HepG2 (cell line): ENCODE measurements around the gene GNPDA1. TPM values are rescaled to one million over a fixed set of nuclear protein-coding genes. Genes with fewer than 3 reads are reported as not detected.

Experiments used
- ATAC-seq: fragments of 200-7000 bp; cut with Tn5 transposase; 3 replicates; pipeline ENCODE4 v1.9.1; 2020; ENCODE audit warnings: mild to moderate bottlenecking, moderate library complexity
- BruUV-seq: library from RNA; stranded (reverse); fragments of 400-500 nt; replicated peaks from 2 replicates; lab custom pipeline; 2021; lab: Mats Ljungman, UMichigan
- CTCF ChIA-PET: fragments of 300-600 bp; formaldehyde crosslinking; extraction: SDS; loops from one replicate; lab custom pipeline; 2021; ENCODE audit warnings: low total read pairs, inconsistent platforms, low intra/inter-chr PET ratio; lab: Yijun Ruan, JAX
- POLR2A ChIA-PET: fragments of 350-600 bp; sonication (Branson Sonifier 250); formaldehyde crosslinking; loops from one replicate; lab custom pipeline; 2020; ENCODE audit warnings: antibody characterized with exemption, inconsistent platforms; lab: Yijun Ruan, JAX
- DNase-seq: peaks from one replicate; pipeline ENCODE4 v3.0.0-alpha.2; 2015; ENCODE audit warnings: low spot score
- FAIRE-seq: peaks from 3 replicates; lab custom pipeline; 2011; peaks lifted over from hg19 to GRCh38; lab: Jason Lieb, UNC
- H2AFZ ChIP-seq: one replicate; pipeline ENCODE4 v1.6.1; 2011; ENCODE audit warnings: low read length, inconsistent platforms
- H3K27ac ChIP-seq: fragments of 300-600 bp; 3 replicates; pipeline ENCODE4 v1.8.0; 2011; ENCODE audit warnings: mixed run types, mild to moderate bottlenecking, mixed read lengths, low read length, inconsistent platforms; ENCODE audit not compliant: insufficient read depth; ENCODE audit errors: extremely low read length
- H3K27me3 ChIP-seq, 2 experiments: fragments of 200-600 bp in 1 of 2; 2 replicates in 1 of 2; 3 replicates in 1 of 2; pipeline versions ENCODE4 v1.6.0 to v1.8.0; 2011; ENCODE audit warnings: low read length in 2 of 2, mild to moderate bottlenecking in 2 of 2, moderate library complexity in 2 of 2, inconsistent platforms in 1 of 2; ENCODE audit not compliant: insufficient read depth in 2 of 2, control insufficient read depth in 1 of 2
- H3K36me3 ChIP-seq, 2 experiments: fragments of 200-600 bp in 1 of 2; replicated peaks in 1 of 2; 2 replicates in 1 of 2; 3 replicates in 1 of 2; pipeline versions ENCODE4 v1.5.1 to v1.8.0; 2011; ENCODE audit warnings: low read length in 2 of 2, inconsistent platforms in 1 of 2; ENCODE audit not compliant: insufficient read depth in 2 of 2, control insufficient read depth in 1 of 2
- H3K4me1 ChIP-seq: 2 replicates; pipeline ENCODE4 v1.5.1; 2012; ENCODE audit warnings: low read length, inconsistent platforms; ENCODE audit not compliant: insufficient read depth
- H3K4me2 ChIP-seq: 2 replicates; pipeline ENCODE4 v1.6.0; 2011; ENCODE audit warnings: low read depth, low read length, inconsistent platforms
- H3K4me3 ChIP-seq, 3 experiments: fragments of 200-600 bp in 1 of 3; sonication (generic), shearing (Covaris generic) in 1 of 3; replicated peaks in 1 of 3; 2 replicates each; pipeline ENCODE4 v1.5.1; 2011 to 2016; ENCODE audit warnings: low read length in 3 of 3, inconsistent platforms in 2 of 3, low read depth in 2 of 3, mild to moderate bottlenecking in 2 of 3, control low read depth in 1 of 3, mixed read lengths in 1 of 3; ENCODE audit not compliant: insufficient read depth in 1 of 3
- H3K79me2 ChIP-seq: one replicate; pipeline ENCODE4 v1.6.1; 2011; ENCODE audit warnings: low read length, inconsistent platforms; ENCODE audit not compliant: insufficient read depth
- H3K9ac ChIP-seq: 2 replicates; pipeline ENCODE4 v1.6.0; 2011; ENCODE audit warnings: mild to moderate bottlenecking, low read depth, low read length, inconsistent platforms; ENCODE audit not compliant: insufficient read depth
- H3K9me3 ChIP-seq: 2 replicates; pipeline ENCODE4 v1.5.1; 2012; ENCODE audit warnings: mild to moderate bottlenecking, low read length
- H4K20me1 ChIP-seq: 2 replicates; pipeline ENCODE4 v1.6.0; 2011; ENCODE audit warnings: inconsistent platforms, mild to moderate bottlenecking, low read length, moderate library complexity; ENCODE audit not compliant: insufficient read depth
- GATAD2A ChIP-seq: IDR thresholded peaks from 2 replicates; pipeline ENCODE4 v1.6.1; 2016
- LCORL ChIP-seq, 2 experiments: fragments of 450-650 bp in 1 of 2; sonication (generic) in 1 of 2; formaldehyde crosslinking in 1 of 2; IDR thresholded peaks; 2 replicates each; pipeline versions ENCODE4 v1.5.0 to v1.6.1; 2017 to 2020; ENCODE audit warnings: antibody characterized with exemption in 1 of 2, missing genetic modification reagents in 1 of 2
- MED8 ChIP-seq: sonication (generic); formaldehyde crosslinking; IDR thresholded peaks from 2 replicates; pipeline ENCODE4 v1.8.1; 2023; ENCODE audit warnings: mild to moderate bottlenecking, missing genetic modification reagents; ENCODE audit not compliant: insufficient replicate concordance
- MIER2 ChIP-seq: IDR thresholded peaks from 2 replicates; pipeline ENCODE4 v1.6.1; 2016; ENCODE audit warnings: missing biosample characterization, missing genetic modification reagents
- REL ChIP-seq: sonication (generic); formaldehyde crosslinking; conservative IDR thresholded peaks from 2 replicates; pipeline ENCODE4 v1.8.0; 2022; ENCODE audit warnings: mild to moderate bottlenecking, missing genetic modification reagents, moderate library complexity
- SMARCE1 ChIP-seq: fragments of 450-650 bp; IDR thresholded peaks from 2 replicates; pipeline ENCODE4 v1.6.1; 2017; ENCODE audit warnings: borderline replicate concordance
- SRY ChIP-seq: sonication (generic); formaldehyde crosslinking; IDR thresholded peaks from 2 replicates; pipeline ENCODE4 v1.8.0; 2022; ENCODE audit warnings: mild to moderate bottlenecking, missing genetic modification reagents
- TFE3 ChIP-seq: IDR thresholded peaks from 2 replicates; pipeline ENCODE4 v1.6.1; 2016
- THYN1 ChIP-seq: sonication (generic); formaldehyde crosslinking; IDR thresholded peaks from 2 replicates; pipeline ENCODE4 v1.8.1; 2023; ENCODE audit warnings: low read depth, mild to moderate bottlenecking, moderate library complexity, missing genetic modification reagents, borderline replicate concordance
- TOE1 ChIP-seq: sonication (generic); formaldehyde crosslinking; IDR thresholded peaks from 2 replicates; pipeline ENCODE4 v1.4.0; 2020; ENCODE audit warnings: mild to moderate bottlenecking, missing genetic modification reagents
- ZNF180 ChIP-seq: sonication (generic); formaldehyde crosslinking; IDR thresholded peaks from 2 replicates; pipeline ENCODE4 v1.4.0; 2020; ENCODE audit warnings: low read depth, missing genetic modification reagents, borderline replicate concordance
- ZNF501 ChIP-seq: sonication (generic); formaldehyde crosslinking; IDR thresholded peaks from 2 replicates; pipeline ENCODE4 v1.5.1; 2020; ENCODE audit warnings: mild to moderate bottlenecking, moderate library complexity, missing genetic modification reagents
- ZNF761 ChIP-seq: sonication (generic); formaldehyde crosslinking; conservative IDR thresholded peaks from 2 replicates; pipeline ENCODE4 v1.4.0; 2020; ENCODE audit warnings: mild to moderate bottlenecking, missing genetic modification reagents
- WGBS: methylation state at CpG from one replicate; pipeline ENCODE4 v1.1.6; 2017; ENCODE audit warnings: low lambda C conversion rate; 5-methylcytosine and 5-hydroxymethylcytosine counted together
- in situ Hi-C: cut with HindIII; loops from 2 replicates; pipeline ENCODE4 v1.10.0; 2017; ENCODE audit warnings: low pct_unique_long_range_greater_than_20kb; ENCODE audit not compliant: extremely low pct_ligation_motif_present
- intact Hi-C: fragments of 100-400 bp; cut with micrococcal nuclease; formaldehyde crosslinking; loops from one replicate; pipeline ENCODE4 v1.10.0; 2022; ENCODE audit not compliant: unreplicated experiment
- polyA plus RNA-seq, 8 experiments: library from polyadenylated mRNA; depleted of rRNA in 3 of 8; stranded (reverse) in 7 of 8; unstranded in 1 of 8; fragments of >200 nt; fragmentation: Illumina TruSeq in 4 of 8; extraction: Trizol in 4 of 8; gene quantifications; 2 replicates each; pipeline versions ENCODE4 v1.2.1 to v1.2.3, GENCODE V29; 2011 to 2016; ENCODE audit warnings: low read depth in 4 of 8, missing spikeins in 1 of 8, mixed read lengths in 1 of 8; ENCODE audit not compliant: insufficient read depth in 1 of 8
- total RNA-seq, 5 experiments: library from RNA; depleted of rRNA; stranded (reverse); fragments of >200 nt; fragmentation: Illumina TruSeq; extraction: Trizol; gene quantifications; 2 replicates each; pipeline ENCODE4 v1.2.3, GENCODE V29; 2016; ENCODE audit warnings: low read depth in 1 of 5

The GNPDA1 gene
- total and polyA plus RNA-seq, 2 of the 13 experiments (the other 11 are each of a cell fraction or from before 2014, with no cell fraction given), result 6.0 to 54.1 TPM

- peaks cover 0 to 5% of the 10 kb centered on the region in 2 experiments; a peak in 1 of 5 replicates for H3K27me3 ChIP-seq
- ChIA-PET POLR2A (interaction anchor here (1.1 to 2.2 kb wide), 4 partner anchors 13 to 52 kb away, joined by 3 to 10 read pairs (median 5); no protein-coding TSS in a partner anchor), CTCF (interaction anchor here (0.7 kb wide), 1 partner anchor 132 kb away, joined by 5 read pairs; no protein-coding TSS in a partner anchor)
- no peak overlapping the region for H3K27ac ChIP-seq
- no peaks in the 10 kb centered on the region for H3K9me3 ChIP-seq
- BruUV-seq, result no TSS peak
- over 99% methylated on average over 9 of the region's 9 CpGs for WGBS
- H3K9ac ChIP-seq, result no peak overlapping the region
- 0 out of 6 replicates have a peak overlapping the region, but pooled peaks of 1 of the 3 experiments have one; percentile 82 for H3K4me3 ChIP-seq
- no peaks in the 10 kb centered on the region for H4K20me1 ChIP-seq
- peaks cover 43% of the 10 kb centered on the region for H3K4me1 ChIP-seq
- FAIRE-seq (no peak), ATAC-seq (no peak), DNase-seq (no peak)
- H3K4me2 ChIP-seq, result peak overlapping the region; percentile 99
- no peak overlapping the region for H2AFZ ChIP-seq
- no peaks in the 10 kb centered on the region for H3K79me2 ChIP-seq
- TF ChIP-seq ZNF761 (CRISPR knock-in tag) (no peak), ZNF501 (CRISPR knock-in tag) (no peak), SRY (CRISPR knock-in tag) (no peak), THYN1 (CRISPR knock-in tag) (no peak), TOE1 (CRISPR knock-in tag) (no peak), REL (CRISPR knock-in tag) (no peak), MED8 (no peak)
- intact Hi-C loops, result no loop called here
- H3K36me3 ChIP-seq, result peaks cover 3 to 7% of the 10 kb centered on the region in 2 experiments; a peak in 3 of 5 replicates
- in situ Hi-C loops, result no loop called here
These were observed 1.1 kb downstream of the GNPDA1 start for GRCh38 chr5:142011572-142012185.

- Histone ChIP-seq H3K9ac (no peak overlapping the region), H3K4me2 (no peak overlapping the region), H4K20me1 (no peaks in the 10 kb centered on the region), H3K36me3 (peaks cover 11 to 19% of the 10 kb centered on the region in 2 experiments; a peak in 4 of 5 replicates), H3K4me1 (peaks cover 31% of the 10 kb centered on the region), H3K27ac (no peak overlapping the region), H3K9me3 (no peaks in the 10 kb centered on the region), H3K4me3 (no peak overlapping the region), H2AFZ (no peak overlapping the region), H3K27me3 (no peaks in the 10 kb centered on the region; a peak in 1 of 5 replicates), H3K79me2 (no peaks in the 10 kb centered on the region)
- in situ Hi-C loops, result no loop called here
- BruUV-seq, result no TSS peak
- 100% methylated on average over 3 of the region's 4 CpGs for WGBS
- no peak for ATAC-seq
- intact Hi-C loops, result no loop called here
- CTCF ChIA-PET, result no interaction called here
- DNase-seq, result no peak
- POLR2A ChIA-PET, result interaction anchor here (1.2 kb wide), 1 partner anchor 9 kb away, joined by 4 read pairs; no protein-coding TSS in a partner anchor
- no peak for FAIRE-seq
- TF ChIP-seq SMARCE1 (no peak), TFE3 (CRISPR knock-in tag) (no peak), MIER2 (CRISPR knock-in tag) (no peak), ZNF180 (CRISPR knock-in tag) (no peak), GATAD2A (no peak), LCORL (IDR thresholded peaks at IDR 0.05) (no peak), LCORL (CRISPR knock-in tag; IDR thresholded peaks at IDR 0.05) (no peak)
These were observed 2.9 kb downstream of the GNPDA1 start for GRCh38 chr5:142009886-142010285.
